ENCODE data around the gene TP63. TPM values are rescaled to one million over a fixed set of nuclear protein-coding genes. Genes with fewer than 3 reads are reported as not detected.
"Not testable (repeated sequence)": the region's sequence is repeated elsewhere in the genome, so short reads cannot be mapped to it uniquely, and the experiment has no call there.

Gene TP63
- total and polyA plus RNA-seq, 12 donors, result 0.11 to 0.84 (median 0.16) TPM; not detected in 1

DNA sequence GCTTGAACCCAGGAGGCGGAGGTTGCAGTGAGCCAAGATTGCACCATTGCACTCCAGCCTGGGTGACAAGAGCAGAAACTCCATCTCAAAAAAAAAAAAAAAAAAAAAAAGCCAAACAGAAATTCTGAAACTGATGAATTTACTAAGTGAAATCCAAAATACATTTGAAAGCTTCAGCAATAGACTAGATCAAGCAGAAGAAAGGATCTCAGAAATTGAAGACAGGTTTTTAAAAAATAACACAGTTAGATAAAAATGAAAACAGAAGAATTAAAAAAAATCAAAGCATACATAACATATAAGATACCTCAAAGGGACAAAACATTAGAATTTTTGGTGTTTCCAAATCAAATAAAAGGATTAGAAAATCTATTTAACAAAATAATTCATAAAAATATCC, 114.4 kb downstream of the TP63 start:
- Histone ChIP-seq H3K4me3 (no peak overlapping the region), H3K36me3 (replicated peaks in 1 of 2) (no peaks in the 10 kb centered on the region), H3K27me3 (no peaks in the 10 kb centered on the region), H3K27ac (no peak overlapping the region), H3K9me3 (replicated peaks in 1 of 3) (peaks cover 0 to 16% (median 0%) of the 10 kb centered on the region in 3 donors), H3K4me1 (replicated peaks in 1 of 2) (no peaks in the 10 kb centered on the region)
- TF ChIP-seq, protein P1, sequence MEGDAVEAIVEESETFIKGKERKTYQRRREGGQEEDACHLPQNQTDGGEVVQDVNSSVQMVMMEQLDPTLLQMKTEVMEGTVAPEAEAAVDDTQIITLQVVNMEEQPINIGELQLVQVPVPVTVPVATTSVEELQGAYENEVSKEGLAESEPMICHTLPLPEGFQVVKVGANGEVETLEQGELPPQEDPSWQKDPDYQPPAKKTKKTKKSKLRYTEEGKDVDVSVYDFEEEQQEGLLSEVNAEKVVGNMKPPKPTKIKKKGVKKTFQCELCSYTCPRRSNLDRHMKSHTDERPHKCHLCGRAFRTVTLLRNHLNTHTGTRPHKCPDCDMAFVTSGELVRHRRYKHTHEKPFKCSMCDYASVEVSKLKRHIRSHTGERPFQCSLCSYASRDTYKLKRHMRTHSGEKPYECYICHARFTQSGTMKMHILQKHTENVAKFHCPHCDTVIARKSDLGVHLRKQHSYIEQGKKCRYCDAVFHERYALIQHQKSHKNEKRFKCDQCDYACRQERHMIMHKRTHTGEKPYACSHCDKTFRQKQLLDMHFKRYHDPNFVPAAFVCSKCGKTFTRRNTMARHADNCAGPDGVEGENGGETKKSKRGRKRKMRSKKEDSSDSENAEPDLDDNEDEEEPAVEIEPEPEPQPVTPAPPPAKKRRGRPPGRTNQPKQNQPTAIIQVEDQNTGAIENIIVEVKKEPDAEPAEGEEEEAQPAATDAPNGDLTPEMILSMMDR (IDR thresholded peaks at IDR 0.05), result no peak
- no peak for TF ChIP-seq POLR2A (IDR thresholded peaks at IDR 0.05)
- intact Hi-C loops (cut with DNase I), result no loop called here
- WGBS, 4 donors, result 86 to 100% (median 100%) methylated on average over 1 of the region's 1 CpG
- DNase-seq, result no peak

- 72 to 78% (median 77%) methylated on average over 2 of the region's 2 CpGs for WGBS, 4 donors
- intact Hi-C loops (cut with DNase I), result no loop called here
Observed at GRCh38 chr3:189748046-189748445, 116.9 kb downstream of the TP63 start.

DNA sequence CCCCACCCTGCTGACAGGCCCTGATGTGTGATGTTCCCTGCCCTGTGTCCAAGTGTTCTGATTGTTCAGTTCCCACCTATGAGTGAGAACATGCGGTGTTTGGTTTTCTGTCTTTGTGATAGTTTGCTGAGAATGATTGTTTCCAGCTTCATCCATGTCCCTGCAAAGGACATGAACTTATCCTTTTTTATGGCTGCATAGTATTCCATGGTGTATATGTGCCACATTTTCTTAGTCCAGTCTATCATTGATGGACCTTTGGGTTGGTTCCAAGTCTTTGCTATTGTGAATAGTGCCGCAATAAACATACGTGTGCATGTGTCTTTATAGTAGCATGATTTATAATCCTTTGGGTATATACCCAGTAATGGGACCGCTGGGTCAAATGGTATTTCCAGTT, 119.8 kb downstream of the TP63 start:
- H3K9me3 ChIP-seq (replicated peaks in 1 of 3); intact Hi-C loops (cut with DNase I); DNase-seq; H3K27me3 ChIP-seq; H3K4me3 ChIP-seq; H3K4me1 ChIP-seq (replicated peaks in 1 of 2); H3K36me3 ChIP-seq (replicated peaks in 1 of 2); H3K27ac ChIP-seq: not testable (repeated sequence)
- 92 to 97% (median 93%) methylated on average over 4 of the region's 4 CpGs for WGBS, 4 donors

More at GRCh38 chr3:189748046-189748445, 116.9 kb downstream of the TP63 start:
- H3K4me3 ChIP-seq, result no peak overlapping the region
- no peaks in the 10 kb centered on the region for H3K27me3 ChIP-seq
- H3K9me3 ChIP-seq (replicated peaks in 1 of 3), result peaks cover 0 to 16% (median 0%) of the 10 kb centered on the region in 3 donors
- no peak for DNase-seq
- no peaks in the 10 kb centered on the region for H3K4me1 ChIP-seq (replicated peaks in 1 of 2)
- H3K27ac ChIP-seq, result no peak overlapping the region
- TF ChIP-seq, protein P1 (IDR thresholded peaks at IDR 0.05), result no peak
- TF ChIP-seq POLR2A (IDR thresholded peaks at IDR 0.05), result no peak
- H3K36me3 ChIP-seq (replicated peaks in 1 of 2), result no peaks in the 10 kb centered on the region

DNA sequence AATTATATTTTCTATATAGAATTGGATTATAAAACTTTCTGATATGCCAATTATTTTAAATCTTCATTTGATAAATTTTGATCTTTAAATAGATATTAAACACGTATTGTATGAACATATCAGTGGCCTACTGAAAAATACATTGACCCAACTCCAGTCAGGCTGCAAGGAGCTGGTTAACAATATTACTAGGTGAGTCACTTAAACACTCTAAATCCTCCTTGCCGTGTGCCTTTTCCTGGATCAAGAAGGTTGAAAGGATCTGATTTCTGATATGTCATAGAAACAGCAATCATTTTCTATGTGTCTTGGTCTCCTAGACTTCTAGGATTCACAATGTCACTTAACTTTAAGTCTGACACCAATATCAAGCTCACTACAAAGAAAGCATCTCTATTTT, 123.2 kb downstream of the TP63 start:
- Histone ChIP-seq H3K4me3 (no peak overlapping the region), H3K27me3 (no peaks in the 10 kb centered on the region), H3K4me1 (replicated peaks in 1 of 2) (no peaks in the 10 kb centered on the region), H3K9me3 (replicated peaks in 1 of 3) (no peaks in the 10 kb centered on the region), H3K27ac (no peak overlapping the region), H3K36me3 (replicated peaks in 1 of 2) (no peaks in the 10 kb centered on the region)
- intact Hi-C loops (cut with DNase I), result no loop called here
- 66 to 87% (median 82%) methylated on average over 2 of the region's 2 CpGs for WGBS, 4 donors
- TF ChIP-seq, protein P1 (IDR thresholded peaks at IDR 0.05), result no peak
- no peak for TF ChIP-seq POLR2A (IDR thresholded peaks at IDR 0.05)
- no peak for DNase-seq

- intact Hi-C loops (cut with DNase I), result no loop called here
- Histone ChIP-seq H3K4me1 (replicated peaks in 1 of 2) (no peaks in the 10 kb centered on the region), H3K4me3 (no peak overlapping the region), H3K27ac (no peak overlapping the region), H3K9me3 (replicated peaks in 1 of 3) (no peaks in the 10 kb centered on the region), H3K27me3 (no peaks in the 10 kb centered on the region), H3K36me3 (replicated peaks in 1 of 2) (no peaks in the 10 kb centered on the region)
- no peak for TF ChIP-seq POLR2A (IDR thresholded peaks at IDR 0.05)
- TF ChIP-seq, protein P1 (IDR thresholded peaks at IDR 0.05), result no peak
- DNase-seq, result no peak
Observed at GRCh38 chr3:189756582-189757078, 125.4 kb downstream of the TP63 start.

Data from adrenal gland (tissue), 12 donors.